Upper lobe of left lung (tissue), 4 donors: Measurements from ENCODE around the gene KRT80.

ENCODE experiments used
- CTCF ChIP-seq, 6 experiments: fragments of 450-650 bp in 4 of 6; fragments of 200-600 bp in 2 of 6; sonication (generic) in 2 of 6; IDR thresholded peaks; one replicate each; pipeline ENCODE4 v1.5.1; 2016 to 2019; ENCODE audit warnings: antibody characterized with exemption in 6 of 6
- EP300 ChIP-seq, 4 donors: sonication (generic); formaldehyde crosslinking; IDR thresholded peaks; one replicate each; pipeline ENCODE4 v1.5.1; 2017; ENCODE audit warnings: antibody characterized with exemption in 4 of 4, control low read depth in 2 of 4
- POLR2AphosphoS5 ChIP-seq, 2 donors: sonication (generic); formaldehyde crosslinking; IDR thresholded peaks; one replicate each; pipeline ENCODE4 v1.5.1; 2017; ENCODE audit warnings: antibody characterized with exemption in 2 of 2

- TF ChIP-seq CTCF (IDR thresholded peaks at IDR 0.05) = no peak
- no peak for TF ChIP-seq EP300 (IDR thresholded peaks at IDR 0.05)
- no peak for TF ChIP-seq POLR2AphosphoS5 (IDR thresholded peaks at IDR 0.05)
Measured at GRCh38 chr12:52157566-52158150, 34.2 kb downstream of the KRT80 start.
